ENCODE data around the gene TTC4.

TTC4 gene

GRCh38 chr1:54716299-54717047 is 812 bp downstream of the TTC4 start:
- peak overlapping the region; percentile 97 for H2AFZ ChIP-seq (ENCODE audit: low read length)
- peaks cover 7% of the 10 kb centered on the region for H3K4me1 ChIP-seq (ENCODE audit: insufficient read depth, low read length, poor library complexity, severe bottlenecking)
- H3K27me3 ChIP-seq (ENCODE audit: insufficient read depth, low read length, poor library complexity, severe bottlenecking): no peaks in the 10 kb centered on the region
- no peaks in the 10 kb centered on the region for H3F3A ChIP-seq (ENCODE audit: low read depth)
- no peaks in the 10 kb centered on the region for H3K9me2 ChIP-seq (replicated peaks; ENCODE audit: low read depth, low read length)
- H3K4me3 ChIP-seq (ENCODE audit: low read length, poor library complexity, severe bottlenecking): peak overlapping the region; percentile 97
- H3K9me3 ChIP-seq (ENCODE audit: insufficient read depth, low read depth, low read length): no peaks in the 10 kb centered on the region
- TF ChIP-seq EZH2phosphoT487 (IDR thresholded peaks at IDR 0.05; ENCODE audit: borderline replicate concordance): no peak
- no peak for TF ChIP-seq CTCF (conservative IDR thresholded peaks at IDR 0.05; ENCODE audit: low read length)
- peak overlapping the region; percentile 85 for H3K4me2 ChIP-seq (ENCODE audit: low read depth, low read length, poor library complexity, severe bottlenecking)
- H4K20me1 ChIP-seq (ENCODE audit: insufficient read depth, low read length, poor library complexity, severe bottlenecking): no peaks in the 10 kb centered on the region
- peak overlapping the region; percentile 86 for H3K9ac ChIP-seq (ENCODE audit: low read depth, low read length, poor library complexity, severe bottlenecking)
- peaks cover 11% of the 10 kb centered on the region; the same call in 1 of the 2 replicates for H3K36me3 ChIP-seq (ENCODE audit: insufficient read depth, low read length)
- peaks cover 29% of the 10 kb centered on the region for H3K79me2 ChIP-seq (ENCODE audit: insufficient read depth, low read length)

- no peaks in the 10 kb centered on the region for H4K20me1 ChIP-seq (ENCODE audit: insufficient read depth, low read length, poor library complexity, severe bottlenecking)
- no peaks in the 10 kb centered on the region for H3F3A ChIP-seq (ENCODE audit: low read depth)
- no peak overlapping the region for H3K4me2 ChIP-seq (ENCODE audit: low read depth, low read length, poor library complexity, severe bottlenecking)
- no peak for TF ChIP-seq EZH2phosphoT487 (IDR thresholded peaks at IDR 0.05; ENCODE audit: borderline replicate concordance)
- TF ChIP-seq CTCF (conservative IDR thresholded peaks at IDR 0.05; ENCODE audit: low read length): no peak
- H3K9me2 ChIP-seq (replicated peaks; ENCODE audit: low read depth, low read length): no peaks in the 10 kb centered on the region
- H3K4me1 ChIP-seq (ENCODE audit: insufficient read depth, low read length, poor library complexity, severe bottlenecking): peaks cover 3% of the 10 kb centered on the region
- peaks cover 55% of the 10 kb centered on the region for H3K36me3 ChIP-seq (ENCODE audit: insufficient read depth, low read length)
- H3K9ac ChIP-seq (ENCODE audit: low read depth, low read length, poor library complexity, severe bottlenecking): no peak overlapping the region
- H3K79me2 ChIP-seq (ENCODE audit: insufficient read depth, low read length): peaks cover 19% of the 10 kb centered on the region
- no peak overlapping the region for H3K4me3 ChIP-seq (ENCODE audit: low read length, poor library complexity, severe bottlenecking)
- no peaks in the 10 kb centered on the region for H3K27me3 ChIP-seq (ENCODE audit: insufficient read depth, low read length, poor library complexity, severe bottlenecking)
- H2AFZ ChIP-seq (ENCODE audit: low read length): no peak overlapping the region
- no peaks in the 10 kb centered on the region for H3K9me3 ChIP-seq (ENCODE audit: insufficient read depth, low read depth, low read length)
Observed at GRCh38 chr1:54721719-54722118, 6.1 kb downstream of the TTC4 start.

- no peaks in the 10 kb centered on the region for H3K4me1 ChIP-seq (ENCODE audit: insufficient read depth, low read length, poor library complexity, severe bottlenecking)
- H3F3A ChIP-seq (ENCODE audit: low read depth): no peaks in the 10 kb centered on the region
- H3K36me3 ChIP-seq (ENCODE audit: insufficient read depth, low read length): peaks cover 62% of the 10 kb centered on the region
- H3K9me2 ChIP-seq (replicated peaks; ENCODE audit: low read depth, low read length): no peaks in the 10 kb centered on the region
- H3K9me3 ChIP-seq (ENCODE audit: insufficient read depth, low read depth, low read length): no peaks in the 10 kb centered on the region
- TF ChIP-seq EZH2phosphoT487 (IDR thresholded peaks at IDR 0.05; ENCODE audit: borderline replicate concordance) (no peak), CTCF (conservative IDR thresholded peaks at IDR 0.05; ENCODE audit: low read length) (no peak)
- no peak overlapping the region for H3K4me2 ChIP-seq (ENCODE audit: low read depth, low read length, poor library complexity, severe bottlenecking)
- H4K20me1 ChIP-seq (ENCODE audit: insufficient read depth, low read length, poor library complexity, severe bottlenecking): no peaks in the 10 kb centered on the region
- H3K27me3 ChIP-seq (ENCODE audit: insufficient read depth, low read length, poor library complexity, severe bottlenecking): no peaks in the 10 kb centered on the region
- no peak overlapping the region for H3K9ac ChIP-seq (ENCODE audit: low read depth, low read length, poor library complexity, severe bottlenecking)
- no peak overlapping the region for H2AFZ ChIP-seq (ENCODE audit: low read length)
- no peak overlapping the region for H3K4me3 ChIP-seq (ENCODE audit: low read length, poor library complexity, severe bottlenecking)
- peaks cover 1% of the 10 kb centered on the region; the same call in 1 of the 2 replicates for H3K79me2 ChIP-seq (ENCODE audit: insufficient read depth, low read length)
Observed at GRCh38 chr1:54723985-54724384, 8.3 kb downstream of the TTC4 start.

Measured in Loucy (cell line).